Cardiac muscle cell (in vitro differentiated cells and primary cell): ENCODE results near the gene SLC22A13. TPM values are rescaled to one million over a fixed set of nuclear protein-coding genes. Genes with fewer than 3 reads are reported as not detected.

Source experiments
- DNase-seq, 2 donors: peaks; one replicate each; pipeline versions ENCODE4 v3.0.0 to v3.0.0-alpha.2; 2010 to 2017; ENCODE audit warnings: low read depth in 1 of 2, low spot score in 1 of 2
- H3K27ac ChIP-seq: fragments of 200-600 bp; sonication (generic); 2 replicates; pipeline ENCODE4 v1.5.1; 2016
- H3K27me3 ChIP-seq: fragments of 200-600 bp; sonication (generic); 2 replicates; pipeline ENCODE4 v1.6.0; 2016; ENCODE audit warnings: control low read depth
- H3K36me3 ChIP-seq: fragments of 200-600 bp; sonication (generic); 2 replicates; pipeline ENCODE4 v1.5.1; 2016; ENCODE audit warnings: control low read depth
- H3K4me1 ChIP-seq: fragments of 200-600 bp; sonication (generic); 2 replicates; pipeline ENCODE4 v1.8.1; 2017; ENCODE audit warnings: low read depth, mild to moderate bottlenecking, mixed run types
- H3K4me3 ChIP-seq: fragments of 200-600 bp; sonication (generic); 2 replicates; pipeline ENCODE4 v1.5.1; 2016; ENCODE audit warnings: mild to moderate bottlenecking
- H3K9me3 ChIP-seq: fragments of 200-600 bp; sonication (generic); 2 replicates; pipeline ENCODE4 v1.5.1; 2017; ENCODE audit warnings: low read depth, mild to moderate bottlenecking, control low read depth
- polyA plus RNA-seq: library from polyadenylated mRNA; unstranded; fragments of >200 nt; fragmentation: Nextera tagmentation; extraction: Ambion mirVana; gene quantifications from 2 replicates; pipeline ENCODE4 v1.2.1, GENCODE V29; 2016
- total RNA-seq: library from RNA; depleted of rRNA; stranded (reverse); fragments of >200 nt; gene quantifications from 2 replicates; pipeline ENCODE4 v1.2.3, GENCODE V29; 2016
- TF ChIP-seq, protein P1 (sequence below): IDR thresholded peaks from 2 replicates; pipeline ENCODE4 v1.5.1; 2012; ENCODE audit warnings: low read depth, mild to moderate bottlenecking, low read length

Gene SLC22A13
- total and polyA plus RNA-seq, 2 experiments from 2014 or later = 0.37 to 0.39 TPM

DNA sequence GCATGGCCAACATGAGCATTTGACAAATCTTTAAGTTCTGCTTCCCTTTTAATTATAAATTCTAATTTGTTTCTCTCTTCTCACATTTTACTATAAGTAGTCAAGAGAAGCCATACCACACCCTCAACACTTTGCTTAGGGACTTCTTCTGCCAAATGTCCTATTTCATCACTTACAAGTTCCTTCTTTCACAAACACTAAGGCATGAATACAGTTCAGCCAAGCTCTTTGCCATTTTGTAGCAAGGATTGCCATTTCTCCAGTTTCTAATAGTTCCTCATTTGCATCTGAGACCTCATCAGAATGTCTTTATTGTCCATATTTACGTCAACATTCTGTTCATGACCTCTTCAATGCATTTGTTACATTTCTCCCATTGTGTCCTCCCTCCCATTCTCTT lies 45.9 kb downstream of the SLC22A13 start:
- Histone ChIP-seq H3K27ac (no peak overlapping the region), H3K4me1 (no peaks in the 10 kb centered on the region)

DNA sequence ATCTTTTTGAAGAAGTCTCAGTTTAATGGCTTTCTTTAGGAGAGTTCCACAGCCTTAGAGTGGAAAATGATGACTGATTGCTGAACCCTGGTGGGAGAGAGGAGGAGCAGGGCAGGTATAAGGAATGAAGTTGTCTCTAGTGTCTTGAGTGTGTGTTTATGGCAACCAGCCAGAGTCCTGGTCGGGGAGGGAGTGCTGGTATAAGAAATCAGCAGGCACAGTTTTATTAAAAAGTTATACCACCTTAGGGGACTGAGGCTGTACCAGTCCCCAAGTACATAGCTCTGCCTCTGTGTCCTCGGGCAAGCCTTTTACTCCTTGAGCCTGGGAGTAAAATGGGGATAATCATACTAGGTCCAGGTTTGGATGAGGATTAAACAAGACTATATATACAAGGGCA lies 46.3 kb downstream of the SLC22A13 start:
- no peaks in the 10 kb centered on the region for H3K9me3 ChIP-seq
- no peaks in the 10 kb centered on the region for H3K4me1 ChIP-seq
- DNase-seq = no peak
- no peaks in the 10 kb centered on the region for H3K36me3 ChIP-seq
- no peaks in the 10 kb centered on the region for H3K27me3 ChIP-seq
- no peak overlapping the region for H3K27ac ChIP-seq
- H3K4me3 ChIP-seq = no peak overlapping the region
- TF ChIP-seq, protein P1, sequence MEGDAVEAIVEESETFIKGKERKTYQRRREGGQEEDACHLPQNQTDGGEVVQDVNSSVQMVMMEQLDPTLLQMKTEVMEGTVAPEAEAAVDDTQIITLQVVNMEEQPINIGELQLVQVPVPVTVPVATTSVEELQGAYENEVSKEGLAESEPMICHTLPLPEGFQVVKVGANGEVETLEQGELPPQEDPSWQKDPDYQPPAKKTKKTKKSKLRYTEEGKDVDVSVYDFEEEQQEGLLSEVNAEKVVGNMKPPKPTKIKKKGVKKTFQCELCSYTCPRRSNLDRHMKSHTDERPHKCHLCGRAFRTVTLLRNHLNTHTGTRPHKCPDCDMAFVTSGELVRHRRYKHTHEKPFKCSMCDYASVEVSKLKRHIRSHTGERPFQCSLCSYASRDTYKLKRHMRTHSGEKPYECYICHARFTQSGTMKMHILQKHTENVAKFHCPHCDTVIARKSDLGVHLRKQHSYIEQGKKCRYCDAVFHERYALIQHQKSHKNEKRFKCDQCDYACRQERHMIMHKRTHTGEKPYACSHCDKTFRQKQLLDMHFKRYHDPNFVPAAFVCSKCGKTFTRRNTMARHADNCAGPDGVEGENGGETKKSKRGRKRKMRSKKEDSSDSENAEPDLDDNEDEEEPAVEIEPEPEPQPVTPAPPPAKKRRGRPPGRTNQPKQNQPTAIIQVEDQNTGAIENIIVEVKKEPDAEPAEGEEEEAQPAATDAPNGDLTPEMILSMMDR = no peak

More for the DNA sequence above, 45.9 kb downstream of the SLC22A13 start:
- H3K36me3 ChIP-seq = no peaks in the 10 kb centered on the region
- no peak overlapping the region for H3K4me3 ChIP-seq
- no peaks in the 10 kb centered on the region for H3K27me3 ChIP-seq
- TF ChIP-seq, protein P1 = no peak
- DNase-seq = no peak
- H3K9me3 ChIP-seq = no peaks in the 10 kb centered on the region

DNA sequence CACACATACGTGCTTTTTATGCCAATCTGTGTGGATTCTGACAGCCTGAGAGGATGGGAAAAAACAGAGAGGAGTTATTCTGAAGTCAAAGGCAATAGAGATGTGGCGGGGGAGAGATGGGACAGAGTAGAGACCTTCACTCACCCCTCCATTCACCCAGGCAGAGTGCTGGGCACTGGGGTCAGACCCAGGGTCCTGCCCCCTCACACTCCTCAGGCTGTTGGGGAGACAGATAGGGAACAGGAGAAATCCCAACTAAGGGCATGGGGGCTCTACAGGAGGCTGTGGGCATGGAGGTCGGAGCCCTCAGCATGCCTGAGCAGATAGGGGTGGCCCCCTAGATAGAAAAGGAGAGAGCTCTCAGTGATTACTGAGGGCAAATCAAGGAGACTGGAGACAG lies 46.7 kb downstream of the SLC22A13 start:
- no peak for DNase-seq
- Histone ChIP-seq H3K36me3 (no peaks in the 10 kb centered on the region), H3K4me1 (no peaks in the 10 kb centered on the region), H3K27ac (no peak overlapping the region), H3K9me3 (no peaks in the 10 kb centered on the region), H3K27me3 (no peaks in the 10 kb centered on the region), H3K4me3 (no peak overlapping the region)
- TF ChIP-seq, protein P1 = no peak

DNA sequence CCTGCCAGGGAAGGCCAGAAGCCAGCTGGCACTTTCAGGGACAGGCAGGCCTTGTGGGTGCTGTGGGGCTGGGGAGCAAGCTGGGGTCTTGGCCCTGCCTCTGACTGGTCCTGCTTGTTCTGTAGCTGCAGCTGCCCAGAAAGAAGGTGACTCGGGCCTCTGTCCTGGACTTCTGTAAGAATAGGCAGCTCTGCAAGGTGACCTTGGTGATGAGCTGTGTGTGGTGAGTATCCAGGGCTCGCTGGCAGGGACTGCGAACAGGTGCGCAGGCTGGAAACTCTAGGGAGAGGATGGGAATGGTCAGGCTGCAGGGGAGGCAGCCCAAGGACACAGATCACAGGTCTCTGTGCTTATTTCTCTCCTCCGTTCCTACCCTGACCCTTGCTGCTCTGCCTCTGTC lies 47.7 kb downstream of the SLC22A13 start:
- no peaks in the 10 kb centered on the region for H3K4me1 ChIP-seq
- no peak overlapping the region for H3K4me3 ChIP-seq
- TF ChIP-seq, protein P1 = no peak
- no peaks in the 10 kb centered on the region for H3K27me3 ChIP-seq
- H3K9me3 ChIP-seq = no peaks in the 10 kb centered on the region
- H3K36me3 ChIP-seq = no peaks in the 10 kb centered on the region
- H3K27ac ChIP-seq = no peak overlapping the region
- DNase-seq = no peak

DNA sequence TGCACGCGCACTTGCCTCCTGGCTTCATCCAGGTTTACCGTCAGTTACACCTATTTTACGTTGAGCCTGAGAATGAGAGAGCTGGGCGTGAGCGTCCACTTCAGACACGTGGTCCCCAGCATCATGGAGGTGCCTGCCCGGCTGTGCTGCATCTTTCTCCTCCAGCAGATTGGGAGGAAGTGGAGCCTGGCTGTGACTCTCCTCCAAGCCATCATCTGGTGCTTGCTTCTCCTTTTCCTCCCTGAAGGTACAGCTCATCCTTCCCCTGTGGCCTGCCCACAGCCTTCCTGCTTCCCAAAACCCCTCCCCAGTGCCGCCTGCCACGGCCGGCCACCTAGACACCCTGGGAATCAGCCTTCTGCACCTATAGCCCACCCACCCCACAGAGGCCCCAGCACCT lies 48.1 kb downstream of the SLC22A13 start:
- H3K4me3 ChIP-seq = no peak overlapping the region
- no peaks in the 10 kb centered on the region for H3K9me3 ChIP-seq
- no peaks in the 10 kb centered on the region for H3K27me3 ChIP-seq
- no peak overlapping the region for H3K27ac ChIP-seq
- DNase-seq = no peak
- no peaks in the 10 kb centered on the region for H3K4me1 ChIP-seq
- H3K36me3 ChIP-seq = no peaks in the 10 kb centered on the region
- TF ChIP-seq, protein P1 = no peak
